Measurements from ENCODE around the gene FITM2.
"Not testable (repeated sequence)": the region's sequence is repeated elsewhere in the genome, so short reads cannot be mapped to it uniquely, and the experiment has no call there.

Gene FITM2

DNA sequence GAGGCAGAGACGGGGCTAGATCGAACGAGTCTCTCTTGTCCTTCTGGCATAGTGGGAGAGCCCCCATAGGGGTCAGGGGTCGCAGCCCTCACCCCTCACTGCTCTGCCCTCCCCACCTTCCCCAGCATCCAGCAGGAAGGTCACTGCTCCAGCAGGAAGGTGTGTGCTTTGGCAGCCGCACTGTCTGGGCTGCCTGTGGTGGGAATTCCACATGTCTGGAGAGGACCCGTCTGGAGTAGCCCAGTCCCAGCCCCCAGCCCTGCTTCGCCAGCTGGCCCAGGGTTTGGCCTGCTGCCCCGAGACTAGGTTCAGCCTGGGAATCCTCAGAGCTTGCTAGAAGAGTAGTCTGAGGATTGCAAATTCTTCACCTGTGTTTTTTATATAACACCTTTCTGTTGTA, 23.3 kb upstream of the FITM2 start:
- TF ChIP-seq, protein P1, sequence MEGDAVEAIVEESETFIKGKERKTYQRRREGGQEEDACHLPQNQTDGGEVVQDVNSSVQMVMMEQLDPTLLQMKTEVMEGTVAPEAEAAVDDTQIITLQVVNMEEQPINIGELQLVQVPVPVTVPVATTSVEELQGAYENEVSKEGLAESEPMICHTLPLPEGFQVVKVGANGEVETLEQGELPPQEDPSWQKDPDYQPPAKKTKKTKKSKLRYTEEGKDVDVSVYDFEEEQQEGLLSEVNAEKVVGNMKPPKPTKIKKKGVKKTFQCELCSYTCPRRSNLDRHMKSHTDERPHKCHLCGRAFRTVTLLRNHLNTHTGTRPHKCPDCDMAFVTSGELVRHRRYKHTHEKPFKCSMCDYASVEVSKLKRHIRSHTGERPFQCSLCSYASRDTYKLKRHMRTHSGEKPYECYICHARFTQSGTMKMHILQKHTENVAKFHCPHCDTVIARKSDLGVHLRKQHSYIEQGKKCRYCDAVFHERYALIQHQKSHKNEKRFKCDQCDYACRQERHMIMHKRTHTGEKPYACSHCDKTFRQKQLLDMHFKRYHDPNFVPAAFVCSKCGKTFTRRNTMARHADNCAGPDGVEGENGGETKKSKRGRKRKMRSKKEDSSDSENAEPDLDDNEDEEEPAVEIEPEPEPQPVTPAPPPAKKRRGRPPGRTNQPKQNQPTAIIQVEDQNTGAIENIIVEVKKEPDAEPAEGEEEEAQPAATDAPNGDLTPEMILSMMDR (IDR thresholded peaks at IDR 0.05; ENCODE audit: insufficient read depth, missing control alignments): no peak
- no peak for FAIRE-seq

DNA sequence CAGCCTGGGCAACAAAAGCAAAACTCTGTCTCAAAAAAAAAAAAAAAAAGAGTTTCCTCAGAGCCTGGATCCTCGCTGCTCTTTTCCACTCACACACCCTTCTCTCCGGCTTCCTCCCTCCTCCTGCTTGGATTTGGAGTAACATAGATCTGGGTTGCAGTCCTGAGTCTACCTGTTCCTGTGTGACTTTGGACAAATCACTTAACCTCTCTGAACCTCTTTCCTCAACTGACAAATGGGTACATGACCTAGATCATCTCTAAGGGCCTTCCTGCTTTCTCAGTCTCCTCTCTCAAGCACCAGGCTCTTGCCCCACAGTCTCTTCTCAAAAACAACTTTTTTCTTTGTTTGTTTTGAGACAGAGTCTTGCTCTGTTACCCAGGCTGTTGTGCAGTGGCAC, 20.2 kb upstream of the FITM2 start:
- FAIRE-seq: no peak
- TF ChIP-seq, protein P1 (IDR thresholded peaks at IDR 0.05; ENCODE audit: insufficient read depth, missing control alignments): no peak
- DNase-seq (ENCODE audit: insufficient read length, low spot score): no peak

More for the DNA sequence above, 23.3 kb upstream of the FITM2 start:
- DNase-seq (ENCODE audit: insufficient read length, low spot score): no peak

DNA sequence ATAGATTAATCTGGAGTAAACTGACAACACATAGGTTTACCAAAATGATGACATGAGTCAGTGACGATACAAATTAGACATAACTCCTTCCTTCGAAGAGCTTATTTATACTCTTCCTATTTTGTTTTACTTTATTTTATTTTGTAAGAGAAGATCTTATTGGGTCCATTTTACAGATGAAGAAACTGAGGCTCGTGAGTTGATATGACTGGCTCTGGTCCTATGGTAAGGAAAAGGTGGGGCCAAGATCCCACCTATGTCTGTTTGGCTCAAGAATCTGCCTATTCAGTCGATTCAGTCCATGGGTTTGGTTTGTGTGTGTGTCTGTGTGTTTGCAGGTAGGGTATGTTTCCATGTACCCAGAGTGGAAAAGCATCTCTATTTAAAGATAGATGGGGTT, 17.4 kb upstream of the FITM2 start:
- TF ChIP-seq, protein P1 (IDR thresholded peaks at IDR 0.05; ENCODE audit: insufficient read depth, missing control alignments): no peak
- FAIRE-seq: no peak
- no peak for DNase-seq (ENCODE audit: insufficient read length, low spot score)

DNA sequence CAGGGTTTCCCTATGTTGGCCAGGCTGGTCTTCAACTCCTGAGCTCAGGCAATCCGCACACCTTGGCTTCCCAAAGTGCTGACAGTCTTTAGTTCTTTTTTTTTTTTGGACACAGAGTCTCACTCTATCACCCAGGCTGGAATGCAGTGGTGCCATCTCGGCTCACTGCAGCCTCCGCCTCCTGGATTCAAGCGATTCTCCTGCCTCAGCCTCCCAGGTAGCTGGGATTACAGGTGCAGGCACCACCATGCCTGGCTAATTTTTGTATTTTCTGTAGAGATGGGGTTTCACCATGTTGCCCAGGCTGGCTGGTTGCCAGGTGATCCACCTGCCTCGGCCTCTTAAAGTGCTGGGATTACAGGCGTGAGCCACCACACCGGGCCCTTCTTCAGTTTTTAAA, 16.7 kb upstream of the FITM2 start:
- FAIRE-seq; DNase-seq (ENCODE audit: insufficient read length, low spot score): not testable (repeated sequence)

DNA sequence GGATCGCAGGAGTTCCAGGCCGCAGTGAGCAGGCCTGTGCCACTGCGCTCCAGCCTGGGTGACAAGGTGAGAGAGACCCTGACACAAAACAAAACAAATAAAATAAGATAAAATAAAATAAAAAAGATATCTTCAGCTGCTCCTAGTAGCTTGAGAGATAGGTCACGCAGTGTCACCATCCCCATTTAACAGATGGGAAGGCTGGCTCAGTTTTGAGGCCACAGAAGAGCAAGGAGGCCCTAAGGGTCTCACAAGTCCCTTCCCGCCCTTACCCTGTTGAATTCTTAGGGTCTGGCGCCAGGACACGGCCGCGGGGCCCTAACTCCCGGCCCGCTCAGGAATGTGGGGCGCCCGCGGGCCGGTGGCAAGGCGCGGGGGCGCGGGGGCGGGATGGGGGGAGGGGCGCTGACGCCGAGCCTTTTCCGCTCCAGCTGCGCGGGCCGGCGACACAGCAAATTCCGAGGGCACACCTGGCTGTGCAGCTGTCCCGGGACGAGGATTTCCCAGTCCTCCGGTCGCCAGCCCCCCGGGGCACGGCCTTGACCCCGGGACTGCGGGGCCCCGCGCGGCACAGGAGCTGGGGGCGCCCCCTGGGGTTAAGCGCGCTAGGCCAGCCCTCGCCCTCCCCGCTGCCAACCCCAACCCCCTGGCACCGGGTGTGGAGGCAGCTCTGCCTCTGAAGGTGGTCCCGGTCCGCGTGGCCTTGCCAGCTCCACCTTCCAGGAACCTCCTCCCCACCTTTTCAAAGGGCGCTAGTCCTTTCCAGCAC, 15.6 kb upstream of the FITM2 start:
- FAIRE-seq (no peak), DNase-seq (ENCODE audit: insufficient read length, low spot score) (no peak)
- TF ChIP-seq, protein P1 (IDR thresholded peaks at IDR 0.05; ENCODE audit: insufficient read depth, missing control alignments): no peak

DNA sequence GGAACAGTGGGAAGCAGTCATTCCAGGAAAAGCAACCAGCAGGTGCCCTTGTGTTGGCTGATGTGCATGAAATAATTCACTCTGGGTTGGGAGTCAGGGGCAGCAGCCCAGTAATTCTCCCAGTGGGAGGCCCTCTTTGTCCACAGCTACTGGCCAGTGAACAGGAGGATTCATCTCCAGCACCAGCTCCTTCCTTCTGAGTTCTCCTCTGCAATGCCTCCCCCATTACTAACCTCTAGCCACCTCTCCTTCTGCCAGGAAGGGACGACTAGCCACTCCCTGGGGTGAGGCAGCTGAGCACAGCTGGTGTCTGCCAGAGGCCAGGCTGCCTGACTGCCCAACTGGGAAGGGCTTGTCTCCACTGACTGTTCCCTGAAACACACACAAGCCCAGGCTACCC, 13.3 kb upstream of the FITM2 start:
- DNase-seq (ENCODE audit: insufficient read length, low spot score) (no peak), FAIRE-seq (no peak)
- TF ChIP-seq, protein P1 (IDR thresholded peaks at IDR 0.05; ENCODE audit: insufficient read depth, missing control alignments): no peak

DNA sequence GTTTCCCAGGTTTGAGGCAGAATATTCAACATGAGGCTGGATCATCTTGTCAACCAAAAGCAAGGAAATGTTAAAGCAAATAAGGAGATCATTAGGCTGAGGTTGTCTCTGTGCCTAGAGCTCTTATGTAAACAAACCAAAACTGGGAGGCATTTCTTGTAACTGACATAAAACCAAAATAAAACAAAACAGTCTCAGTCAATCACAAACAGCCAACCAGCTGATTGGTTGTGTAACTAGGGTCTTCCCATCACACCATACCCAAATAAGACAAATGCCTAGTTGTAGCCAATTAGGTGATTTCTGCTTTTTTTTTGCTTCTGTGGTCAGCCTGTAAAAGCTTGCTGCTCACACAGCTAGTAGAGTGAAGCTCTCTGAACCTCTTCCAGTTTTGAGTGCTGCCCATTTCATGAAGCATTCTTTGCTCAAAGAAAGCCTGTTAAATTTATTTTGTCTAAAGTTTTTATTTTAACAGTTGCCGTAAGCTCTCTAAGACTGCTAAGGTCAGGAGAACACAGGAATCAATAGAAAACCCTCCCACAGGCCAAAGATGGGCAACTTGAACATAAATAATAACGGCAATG, 8.9 kb upstream of the FITM2 start:
- TF ChIP-seq, protein P1 (IDR thresholded peaks at IDR 0.05; ENCODE audit: insufficient read depth, missing control alignments): no peak
- FAIRE-seq: no peak

More for the DNA sequence above, 8.9 kb upstream of the FITM2 start:
- DNase-seq (ENCODE audit: insufficient read length, low spot score): no peak
